Cardiac fibroblast (primary cell): ENCODE data around the gene IDH3G.

ENCODE experiments used
- DNase-seq, 2 donors: peaks; one replicate each; pipeline versions ENCODE4 v3.0.0 to v3.0.0-alpha.2; 2010; ENCODE audit warnings: low read depth in 2 of 2
- H3K4me3 ChIP-seq, 2 donors: replicated peaks in 1 of 2; 1 replicate in 1 of 2; 2 replicates in 1 of 2; pipeline ENCODE4 v1.5.1; 2011; ENCODE audit warnings: low read depth in 2 of 2, low read length in 2 of 2, mild to moderate bottlenecking in 2 of 2, moderate library complexity in 1 of 2
- TF ChIP-seq, protein P1 (sequence below): IDR thresholded peaks from one replicate; pipeline ENCODE4 v1.5.1; 2011; ENCODE audit warnings: low read depth, mild to moderate bottlenecking, low read length, inconsistent platforms

Gene IDH3G

DNA sequence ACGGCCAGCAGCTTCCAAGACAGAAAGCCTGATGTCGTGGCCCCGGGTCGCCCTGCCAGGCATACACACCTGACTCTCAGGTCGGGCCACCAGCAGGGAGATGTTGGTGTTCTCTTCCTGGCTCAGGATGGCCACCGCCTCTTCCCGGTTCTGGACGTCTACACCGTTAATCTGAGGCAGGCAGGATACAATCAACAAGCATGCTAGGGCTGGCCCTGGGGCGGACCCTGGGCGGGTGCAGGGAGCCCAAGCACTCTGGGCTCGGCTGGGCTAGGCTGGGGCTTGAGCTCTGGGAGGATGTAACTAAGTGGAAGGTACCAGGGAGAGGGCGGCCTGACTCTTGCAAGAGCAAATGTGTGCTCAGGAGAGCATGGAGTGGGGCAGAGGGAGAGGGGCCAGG lies 11.3 kb upstream of the IDH3G start:
- DNase-seq: no peak
- no peak overlapping the region for H3K4me3 ChIP-seq
- TF ChIP-seq, protein P1, sequence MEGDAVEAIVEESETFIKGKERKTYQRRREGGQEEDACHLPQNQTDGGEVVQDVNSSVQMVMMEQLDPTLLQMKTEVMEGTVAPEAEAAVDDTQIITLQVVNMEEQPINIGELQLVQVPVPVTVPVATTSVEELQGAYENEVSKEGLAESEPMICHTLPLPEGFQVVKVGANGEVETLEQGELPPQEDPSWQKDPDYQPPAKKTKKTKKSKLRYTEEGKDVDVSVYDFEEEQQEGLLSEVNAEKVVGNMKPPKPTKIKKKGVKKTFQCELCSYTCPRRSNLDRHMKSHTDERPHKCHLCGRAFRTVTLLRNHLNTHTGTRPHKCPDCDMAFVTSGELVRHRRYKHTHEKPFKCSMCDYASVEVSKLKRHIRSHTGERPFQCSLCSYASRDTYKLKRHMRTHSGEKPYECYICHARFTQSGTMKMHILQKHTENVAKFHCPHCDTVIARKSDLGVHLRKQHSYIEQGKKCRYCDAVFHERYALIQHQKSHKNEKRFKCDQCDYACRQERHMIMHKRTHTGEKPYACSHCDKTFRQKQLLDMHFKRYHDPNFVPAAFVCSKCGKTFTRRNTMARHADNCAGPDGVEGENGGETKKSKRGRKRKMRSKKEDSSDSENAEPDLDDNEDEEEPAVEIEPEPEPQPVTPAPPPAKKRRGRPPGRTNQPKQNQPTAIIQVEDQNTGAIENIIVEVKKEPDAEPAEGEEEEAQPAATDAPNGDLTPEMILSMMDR: no peak

DNA sequence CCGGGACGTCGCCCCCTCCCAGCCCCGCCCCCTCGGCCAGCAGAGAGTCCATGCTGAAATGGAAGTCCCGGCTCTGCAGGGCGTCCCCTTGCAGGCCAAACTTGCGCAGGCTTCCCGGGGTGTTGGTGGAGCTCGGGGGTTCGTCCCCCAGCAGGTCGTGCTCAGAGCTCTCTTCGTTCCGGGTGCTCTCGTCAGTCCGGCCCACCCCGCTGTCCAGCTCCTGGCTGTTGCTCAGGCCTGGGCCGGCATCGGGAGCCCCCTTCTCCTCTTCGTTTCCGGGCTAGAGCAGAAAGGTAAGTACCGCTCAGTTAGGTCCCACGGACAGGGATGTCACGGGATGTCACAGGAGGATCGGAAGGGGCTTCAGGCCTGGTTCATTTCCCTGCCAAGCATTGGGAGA lies 10.4 kb upstream of the IDH3G start:
- TF ChIP-seq, protein P1: no peak
- DNase-seq: no peak
- H3K4me3 ChIP-seq: no peak overlapping the region

DNA sequence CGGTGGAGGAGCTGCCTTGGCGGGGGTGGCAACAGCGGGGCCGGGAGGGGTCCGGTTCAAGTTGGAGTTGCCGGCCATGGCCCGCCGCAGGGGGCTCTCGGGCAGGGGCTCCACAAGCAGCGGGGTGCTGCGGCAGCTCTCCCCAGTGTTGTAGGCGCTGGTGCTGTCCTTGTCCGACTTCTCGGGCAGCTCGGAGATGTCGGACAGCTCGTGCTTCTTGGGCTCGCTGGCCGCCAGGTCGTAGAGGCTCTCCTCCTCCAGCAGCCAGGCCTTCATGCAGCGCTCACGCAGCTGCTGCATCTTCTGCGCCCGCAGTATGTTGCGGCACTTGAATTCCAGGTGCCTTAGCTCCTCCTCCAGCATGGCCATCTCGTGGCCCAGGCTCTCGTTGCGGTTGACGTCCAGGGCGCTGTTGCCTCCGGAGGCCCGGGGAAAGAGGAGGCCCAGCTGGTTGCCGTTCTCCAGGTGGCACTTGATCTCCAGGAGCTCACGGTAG lies 10.0 kb upstream of the IDH3G start:
- no peak for DNase-seq
- no peak overlapping the region for H3K4me3 ChIP-seq
- TF ChIP-seq, protein P1: no peak

DNA sequence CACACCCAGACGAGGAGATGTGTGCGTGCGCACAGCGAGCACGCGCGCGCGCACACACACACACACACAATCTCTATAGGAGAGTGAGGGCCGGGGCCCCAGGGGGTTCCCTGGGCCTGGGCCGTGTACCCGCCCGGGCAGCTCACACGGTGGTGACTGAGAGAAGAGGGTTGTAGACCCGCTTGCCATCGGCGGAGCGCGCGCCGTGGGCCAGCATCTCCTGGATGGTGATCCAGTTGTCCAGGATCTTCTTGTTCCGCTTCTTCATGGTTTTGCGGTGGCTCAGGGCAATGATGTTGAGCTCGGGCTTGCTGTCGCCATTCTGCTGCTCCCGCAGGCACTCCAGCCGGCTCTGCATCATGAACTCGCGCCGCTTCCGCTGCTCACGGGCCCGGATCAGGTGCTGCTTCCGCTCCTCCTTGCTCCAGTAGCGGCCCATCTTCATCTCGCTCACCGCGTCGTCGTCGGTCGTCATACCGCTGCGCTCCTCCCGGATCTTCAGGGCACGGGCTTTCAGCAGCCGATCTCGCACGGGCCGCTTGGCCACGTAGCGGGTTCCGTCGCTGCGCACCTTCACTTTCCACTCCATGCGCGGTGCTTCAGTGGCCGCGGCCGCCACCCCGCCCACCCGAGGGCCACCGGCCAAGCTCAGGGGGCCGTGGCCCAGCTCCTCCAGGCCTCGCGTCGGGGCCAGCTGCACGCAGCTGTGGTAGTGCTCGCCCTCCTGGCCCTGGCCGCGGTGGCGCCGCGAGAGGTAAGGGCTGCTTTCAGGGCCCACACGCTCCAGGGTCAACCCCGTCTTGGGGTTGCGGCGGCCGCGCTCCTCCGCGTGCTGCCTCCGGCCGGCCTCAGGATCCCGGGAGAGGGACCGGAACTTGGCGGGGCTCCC lies 9.3 kb upstream of the IDH3G start:
- no peak overlapping the region for H3K4me3 ChIP-seq
- DNase-seq: no peak
- TF ChIP-seq, protein P1: no peak

DNA sequence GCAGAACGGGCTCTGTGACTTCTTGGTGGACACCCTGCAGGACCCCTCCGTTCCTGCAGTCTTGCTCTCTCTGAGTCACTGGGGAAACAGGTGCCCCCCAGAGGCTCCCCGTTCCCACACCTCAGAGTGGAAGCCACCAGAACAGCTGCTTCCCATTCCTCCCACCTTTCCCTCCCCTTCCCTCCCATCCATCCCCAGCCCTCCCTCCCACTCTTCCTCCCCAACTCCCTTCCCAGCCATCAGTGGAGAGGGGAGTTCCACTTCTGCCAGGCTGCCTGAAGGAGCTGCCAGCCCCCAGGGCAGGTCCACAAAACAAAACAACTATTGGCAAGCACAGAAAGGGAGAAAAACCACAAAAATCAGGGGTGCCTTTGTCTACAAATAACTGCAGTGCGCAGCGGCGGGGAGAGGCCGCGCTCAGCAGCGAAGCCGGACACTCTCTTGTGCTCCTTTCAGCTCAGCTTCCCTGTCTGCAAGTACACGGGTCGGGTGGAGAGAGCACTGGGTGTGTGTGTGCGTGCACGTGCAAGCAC lies 8.4 kb upstream of the IDH3G start:
- H3K4me3 ChIP-seq: no peak overlapping the region
- no peak for DNase-seq
- TF ChIP-seq, protein P1: no peak

DNA sequence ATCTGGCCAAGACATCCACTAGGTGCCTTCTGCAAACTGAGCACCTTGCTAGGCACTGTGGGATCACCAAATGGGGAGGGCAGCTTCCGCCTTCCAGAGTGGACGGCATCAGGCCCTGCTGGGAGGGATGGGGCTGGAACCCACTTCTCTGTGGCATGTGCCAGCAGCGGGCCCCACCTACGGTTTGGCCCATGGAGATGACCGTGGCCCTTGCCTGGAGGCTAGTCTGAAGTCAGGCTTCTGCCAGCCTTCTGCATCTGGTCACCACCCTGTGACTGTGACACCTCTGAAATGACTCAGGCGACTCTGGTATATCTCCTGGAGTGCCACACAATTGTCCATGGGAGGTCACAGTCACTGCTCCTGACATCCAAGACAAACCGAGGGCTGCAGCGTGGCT lies 7.5 kb upstream of the IDH3G start:
- TF ChIP-seq, protein P1: no peak
- DNase-seq: no peak
- no peak overlapping the region for H3K4me3 ChIP-seq
